H1 (cell line): ENCODE data around the gene OR10J5. TPM values are rescaled to one million over a fixed set of nuclear protein-coding genes. Genes with fewer than 3 reads are reported as not detected.

Source experiments
- CTCF ChIA-PET: fragments of 300-600 bp; sonication (Branson Sonifier 250); formaldehyde crosslinking; loops from one replicate; lab custom pipeline; 2021; ENCODE audit not compliant: partially characterized antibody; lab: Charles Lee
- POLR2A ChIA-PET: fragments of 300-600 bp; sonication (Branson Sonifier 250); formaldehyde crosslinking; loops from one replicate; lab custom pipeline; 2021; ENCODE audit warnings: inconsistent platforms; ENCODE audit not compliant: partially characterized antibody; lab: Charles Lee
- DNase-seq, 2 experiments: peaks; one replicate each; pipeline versions ENCODE4 v3.0.0 to v3.0.0-alpha.2; 2010 to 2022; ENCODE audit warnings: low spot score in 2 of 2, low read depth in 1 of 2, mixed read lengths in 1 of 2
- FAIRE-seq: peaks from 2 replicates; lab custom pipeline; 2011; peaks lifted over from hg19 to GRCh38; lab: Jason Lieb, UNC
- H2AFZ ChIP-seq: 2 replicates; pipeline ENCODE4 v1.8.1; 2012; ENCODE audit warnings: low read length, inconsistent platforms
- H2AK5ac ChIP-seq: 2 replicates; pipeline ENCODE4 v1.6.1; 2013; ENCODE audit warnings: low read depth, low read length
- H2BK120ac ChIP-seq: replicated peaks from 2 replicates; pipeline ENCODE3; 2013; ENCODE audit warnings: low read depth, low read length, inconsistent platforms
- H2BK12ac ChIP-seq: 2 replicates; pipeline ENCODE4 v1.6.1; 2013; ENCODE audit warnings: low read depth, low read length
- H2BK15ac ChIP-seq: 2 replicates; pipeline ENCODE4 v1.6.1; 2013; ENCODE audit warnings: low read length
- H2BK20ac ChIP-seq: 2 replicates; pipeline ENCODE4 v1.6.1; 2013; ENCODE audit warnings: low read length
- H2BK5ac ChIP-seq: 2 replicates; pipeline ENCODE4 v1.6.1; 2013; ENCODE audit warnings: low read depth, low read length
- H3K14ac ChIP-seq: 2 replicates; pipeline ENCODE4 v1.6.1; 2013; ENCODE audit warnings: inconsistent platforms; ENCODE audit not compliant: insufficient read length
- H3K18ac ChIP-seq: 2 replicates; pipeline ENCODE4 v1.6.1; 2013; ENCODE audit warnings: low read length; ENCODE audit errors: extremely low read depth
- H3K23ac ChIP-seq: 2 replicates; pipeline ENCODE4 v1.6.1; 2013; ENCODE audit warnings: inconsistent platforms; ENCODE audit not compliant: insufficient read length
- H3K23me2 ChIP-seq: 2 replicates; pipeline ENCODE4 v1.6.1; 2013; ENCODE audit warnings: low read depth, low read length
- H3K27ac ChIP-seq: 2 replicates; pipeline ENCODE4 v1.6.1; 2011; ENCODE audit warnings: low read depth, low read length, inconsistent platforms
- H3K27me3 ChIP-seq, 4 experiments: replicated peaks in 1 of 4; 1 replicate in 1 of 4; 2 replicates in 3 of 4; pipeline versions ENCODE4 v1.6.1 to v1.8.1; 2011 to 2013; ENCODE audit warnings: low read length in 3 of 4, mild to moderate bottlenecking in 3 of 4, inconsistent platforms in 2 of 4, mixed read lengths in 2 of 4, moderate library complexity in 1 of 4; ENCODE audit not compliant: control insufficient read depth in 3 of 4, insufficient read depth in 3 of 4; ENCODE audit errors: extremely low read depth in 1 of 4
- H3K36me3 ChIP-seq, 4 experiments: 2 replicates each; pipeline versions ENCODE4 v1.6.1 to v1.8.1; 2011 to 2013; ENCODE audit warnings: mild to moderate bottlenecking in 4 of 4, low read length in 3 of 4, moderate library complexity in 2 of 4, control low read depth in 1 of 4, inconsistent platforms in 1 of 4; ENCODE audit not compliant: insufficient read depth in 4 of 4, control insufficient read depth in 2 of 4
- H3K4ac ChIP-seq: replicated peaks from 2 replicates; pipeline ENCODE3; 2013; ENCODE audit warnings: low read length, low read depth, mixed read lengths, inconsistent platforms; ENCODE audit not compliant: insufficient read length
- H3K4me1 ChIP-seq, 4 experiments: replicated peaks in 1 of 4; 1 replicate in 1 of 4; 2 replicates in 3 of 4; pipeline versions ENCODE4 v1.6.1 to v1.8.1; 2011 to 2013; ENCODE audit warnings: low read length in 3 of 4, inconsistent platforms in 2 of 4, mixed read lengths in 1 of 4; ENCODE audit not compliant: insufficient read depth in 4 of 4, control insufficient read depth in 3 of 4
- H3K4me2 ChIP-seq, 2 experiments: 2 replicates each; pipeline versions ENCODE4 v1.6.1 to v1.8.1; 2011 to 2013; ENCODE audit warnings: low read depth in 2 of 2, low read length in 2 of 2, control low read depth in 1 of 2, inconsistent platforms in 1 of 2, mild to moderate bottlenecking in 1 of 2; ENCODE audit not compliant: insufficient read depth in 1 of 2
- H3K4me3 ChIP-seq, 4 experiments: fragments of 200-600, 300-600 bp in 1 of 4; sonication (generic), shearing (Covaris generic), sonication (Bioruptor Twin) in 1 of 4; 2 replicates each; pipeline versions ENCODE4 v1.5.1 to v1.8.1; 2011 to 2016; ENCODE audit warnings: low read length in 4 of 4, low read depth in 3 of 4, control low read depth in 2 of 4, inconsistent platforms in 2 of 4, mild to moderate bottlenecking in 2 of 4, mixed read lengths in 1 of 4, moderate library complexity in 1 of 4; ENCODE audit not compliant: insufficient read depth in 2 of 4; ENCODE audit errors: extremely low read depth in 1 of 4
- H3K56ac ChIP-seq: replicated peaks from 2 replicates; pipeline ENCODE3; 2013; ENCODE audit warnings: low read depth, mild to moderate bottlenecking, mixed read lengths, low read length, inconsistent platforms; ENCODE audit not compliant: insufficient read length
- H3K79me1 ChIP-seq: 2 replicates; pipeline ENCODE4 v1.6.1; 2013; ENCODE audit warnings: low read depth, low read length, control low read depth
- H3K79me2 ChIP-seq, 2 experiments: 2 replicates each; pipeline versions ENCODE4 v1.6.1 to v1.8.1; 2012 to 2013; ENCODE audit warnings: low read length in 2 of 2, mild to moderate bottlenecking in 2 of 2, inconsistent platforms in 1 of 2; ENCODE audit not compliant: insufficient read depth in 2 of 2, control insufficient read depth in 1 of 2
- H3K9ac ChIP-seq, 4 experiments: replicated peaks in 1 of 4; 1 replicate in 1 of 4; 2 replicates in 3 of 4; pipeline versions ENCODE4 v1.6.1 to v1.8.1; 2011 to 2013; ENCODE audit warnings: low read depth in 3 of 4, low read length in 3 of 4, control low read depth in 2 of 4, mild to moderate bottlenecking in 2 of 4, moderate library complexity in 2 of 4, inconsistent platforms in 1 of 4; ENCODE audit errors: extremely low read depth in 1 of 4
- H3K9me3 ChIP-seq, 2 experiments: 2 replicates each; pipeline versions ENCODE4 v1.6.1 to v1.8.1; 2012 to 2013; ENCODE audit warnings: mild to moderate bottlenecking in 2 of 2, moderate library complexity in 2 of 2, control low read depth in 1 of 2, inconsistent platforms in 1 of 2, low read depth in 1 of 2, low read length in 1 of 2, mixed read lengths in 1 of 2; ENCODE audit not compliant: insufficient read depth in 2 of 2
- H4K20me1 ChIP-seq, 2 experiments: replicated peaks in 1 of 2; 2 replicates each; pipeline versions ENCODE3 to v1.8.1; 2011 to 2013; ENCODE audit warnings: inconsistent platforms in 2 of 2, low read length in 2 of 2, mild to moderate bottlenecking in 1 of 2; ENCODE audit not compliant: insufficient read depth in 2 of 2, control insufficient read depth in 1 of 2
- H4K5ac ChIP-seq: 2 replicates; pipeline ENCODE4 v1.6.1; 2013; ENCODE audit warnings: low read length, low read depth, mixed read lengths, inconsistent platforms; ENCODE audit not compliant: insufficient read length
- H4K8ac ChIP-seq: 2 replicates; pipeline ENCODE4 v1.8.0; 2013; ENCODE audit warnings: mild to moderate bottlenecking, moderate library complexity, low read length, inconsistent platforms; ENCODE audit not compliant: insufficient read depth; ENCODE audit errors: extremely low read depth
- H4K91ac ChIP-seq: replicated peaks from 2 replicates; pipeline ENCODE3; 2013; ENCODE audit warnings: low read length, mixed read lengths, inconsistent platforms; ENCODE audit not compliant: insufficient read length
- ATF2 ChIP-seq: IDR thresholded peaks from 2 replicates; pipeline ENCODE4 v1.6.1; 2012; ENCODE audit warnings: low read length, inconsistent platforms
- BCL11A ChIP-seq, 2 experiments: IDR thresholded peaks; one replicate each; pipeline ENCODE4 v1.6.1; 2011; ENCODE audit warnings: low read depth in 2 of 2, low read length in 2 of 2, mild to moderate bottlenecking in 2 of 2
- CBX5 ChIP-seq: fragments of 300-800, 300-1000 bp; sonication (generic); IDR thresholded peaks from 2 replicates; pipeline ENCODE4 v1.7.1; 2016; ENCODE audit warnings: antibody characterized with exemption, low read length, low read depth
- HDAC2 ChIP-seq, 2 experiments: fragments of 300-600 bp in 1 of 2; sonication (generic) in 1 of 2; IDR thresholded peaks; 2 replicates each; pipeline ENCODE4 v1.6.1; 2011 to 2012; ENCODE audit warnings: low read depth in 2 of 2, low read length in 2 of 2, mild to moderate bottlenecking in 2 of 2, moderate library complexity in 2 of 2, borderline replicate concordance in 1 of 2, inconsistent platforms in 1 of 2
- HDAC6 ChIP-seq: IDR thresholded peaks from one replicate; pipeline ENCODE4 v1.7.1; 2012; ENCODE audit warnings: low read depth, mild to moderate bottlenecking, inconsistent platforms, low read length, moderate library complexity
- KDM1A ChIP-seq: fragments of 200-600, 300-600 bp; sonication (generic); IDR thresholded peaks from 2 replicates; pipeline ENCODE4 v1.7.1; 2016; ENCODE audit warnings: mild to moderate bottlenecking, low read length, borderline replicate concordance
- RBBP5 ChIP-seq: IDR thresholded peaks from 2 replicates; pipeline ENCODE4 v1.7.1; 2012; ENCODE audit warnings: low read depth, mild to moderate bottlenecking, inconsistent platforms, low read length, moderate library complexity, borderline replicate concordance
- RFX5 ChIP-seq: IDR thresholded peaks from 2 replicates; pipeline ENCODE4 v1.6.1; 2011; ENCODE audit warnings: low read depth, low read length, improper control_type of control experiment, borderline replicate concordance
- RNF2 ChIP-seq: fragments of 200-900, 300-1000 bp; sonication (generic); IDR thresholded peaks from 2 replicates; pipeline ENCODE4 v1.7.1; 2016; ENCODE audit warnings: borderline replicate concordance, low read depth, mild to moderate bottlenecking, antibody characterized with exemption, low read length; ENCODE audit not compliant: poor library complexity, severe bottlenecking; ENCODE audit errors: missing control alignments
- TAF1 ChIP-seq: IDR thresholded peaks from 2 replicates; pipeline ENCODE4 v1.6.1; 2011; ENCODE audit warnings: mild to moderate bottlenecking, low read depth, low read length
- USF2 ChIP-seq: IDR thresholded peaks from 2 replicates; pipeline ENCODE4 v1.6.1; 2011; ENCODE audit warnings: low read length, improper control_type of control experiment
- WGBS, 2 experiments: shearing (Covaris generic) in 1 of 2; methylation state at CpG; one replicate each; pipeline versions ENCODE4 v1.1.6 to v1.1.7; 2013 to 2015; ENCODE audit warnings: low lambda C conversion rate in 2 of 2, mixed read lengths in 2 of 2, inconsistent platforms in 1 of 2, low coverage in 1 of 2, missing lambda C conversion rate in 1 of 2; ENCODE audit not compliant: insufficient replicate concordance in 2 of 2, insufficient coverage in 1 of 2, insufficient read length in 1 of 2; ENCODE audit errors: extremely low coverage in 1 of 2, missing lambda C conversion rate in 1 of 2; 5-methylcytosine and 5-hydroxymethylcytosine counted together
- polyA plus RNA-seq, 7 experiments: library from polyadenylated mRNA; depleted of rRNA in 3 of 7; stranded (reverse) in 5 of 7; unstranded in 2 of 7; fragments of >200 nt in 5 of 7; fragments of 200-250 nt in 2 of 7; gene quantifications; 1 replicate in 5 of 7; 2 replicates in 1 of 7; 4 replicates in 1 of 7; pipeline versions ENCODE4 v1.2.1 to v1.2.3, GENCODE V29; 2011 to 2013; ENCODE audit warnings: missing spikeins in 2 of 7, mixed read lengths in 2 of 7
- total RNA-seq: library from RNA; stranded (reverse); fragmentation: NEBNext Ultra II Directional; extraction: Animal tissue kit (Norgen Biotek cat#: 25700); gene quantifications from 2 replicates; pipeline ENCODE4 v1.2.1, GENCODE V29; 2021

OR10J5 gene
- total and polyA plus RNA-seq, 2 of the 8 experiments (the other 6 are each of a cell fraction or from before 2014, with no cell fraction given): not detected

GRCh38 chr1:159577446-159577845, 41.6 kb upstream of the OR10J5 start:
- H3K4me1 ChIP-seq: no peaks in the 10 kb centered on the region
- H2BK12ac ChIP-seq: no peak overlapping the region
- 89% methylated on average over 3 of the region's 3 CpGs; no CpG with 5 or more reads in 1 of the 2 experiments for WGBS, 2 experiments
- no peak overlapping the region for H3K4me2 ChIP-seq
- H3K56ac ChIP-seq: no peak overlapping the region
- H3K9ac ChIP-seq: no peak overlapping the region
- no peak overlapping the region for H2BK15ac ChIP-seq
- H3K36me3 ChIP-seq: no peaks in the 10 kb centered on the region
- H4K91ac ChIP-seq: no peak overlapping the region
- ChIA-PET POLR2A (no interaction called here), CTCF (no interaction called here)
- no peak overlapping the region for H3K27ac ChIP-seq
- no peak overlapping the region for H4K8ac ChIP-seq
- no peak for DNase-seq
- no peak overlapping the region for H3K4me3 ChIP-seq
- no peak overlapping the region for H2BK20ac ChIP-seq
- H3K4ac ChIP-seq: no peak overlapping the region
- no peaks in the 10 kb centered on the region for H3K23me2 ChIP-seq
- peaks cover 35 to 54% of the 10 kb centered on the region in 2 experiments; a peak in 3 of 4 replicates for H3K9me3 ChIP-seq
- no peak for FAIRE-seq
- H4K20me1 ChIP-seq: no peaks in the 10 kb centered on the region
- no peak overlapping the region for H3K18ac ChIP-seq
- no peak overlapping the region for H3K14ac ChIP-seq
- no peak overlapping the region for H2BK5ac ChIP-seq
- no peaks in the 10 kb centered on the region for H3K79me1 ChIP-seq
- no peaks in the 10 kb centered on the region for H3K79me2 ChIP-seq
- TF ChIP-seq HDAC6 (no peak), TAF1 (no peak), RFX5 (no peak), BCL11A (IDR thresholded peaks at IDR 0.05; ENCODE audit: low read depth in 2 of 2, low read length in 2 of 2) (no peak), HDAC2 (IDR thresholded peaks at IDR 0.05; ENCODE audit: borderline replicate concordance in 1 of 2, low read depth in 2 of 2, low read length in 2 of 2) (no peak), RNF2 (no peak), KDM1A (no peak), ATF2 (no peak), RBBP5 (no peak), CBX5 (no peak), USF2 (no peak)
- TF ChIP-seq, all 59 proteins: peak for 0
- Histone ChIP-seq H2AK5ac (no peak overlapping the region), H3K27me3 (no peaks in the 10 kb centered on the region), H2AFZ (no peak overlapping the region), H4K5ac (no peak overlapping the region), H3K23ac (no peak overlapping the region), H2BK120ac (no peak overlapping the region)
